Measurements from ENCODE around the gene FOSB. TPM values are rescaled to one million over a fixed set of nuclear protein-coding genes. Genes with fewer than 3 reads are reported as not detected.
A peak's percentile ranks its signal among the peaks of the same experiment; 100 is the strongest.

FOSB gene
- polyA plus RNA-seq, 3 donors, result 24.5 to 89.1 (median 81.2) TPM

- DNase-seq (ENCODE audit: extremely low read depth in 1 of 11, low read depth in 9 of 11, low spot score in 4 of 11), result no peak
These were observed 10.0 kb upstream of the FOSB start for GRCh38 chr19:45457776-45458175.

- DNase-seq (ENCODE audit: extremely low read depth in 1 of 11, low read depth in 9 of 11, low spot score in 4 of 11), result no peak
These were observed 6.9 kb upstream of the FOSB start for GRCh38 chr19:45460807-45461347.

- no peak for DNase-seq (ENCODE audit: extremely low read depth in 1 of 11, low read depth in 9 of 11, low spot score in 4 of 11)
These were observed 5.6 kb upstream of the FOSB start for GRCh38 chr19:45462174-45462573.

- DNase-seq (ENCODE audit: extremely low read depth in 1 of 11, low read depth in 9 of 11, low spot score in 4 of 11), result no peak
These were observed 4.6 kb upstream of the FOSB start for GRCh38 chr19:45463241-45463640.

- no peak for DNase-seq (ENCODE audit: extremely low read depth in 1 of 11, low read depth in 9 of 11, low spot score in 4 of 11)
These were observed 3.5 kb upstream of the FOSB start for GRCh38 chr19:45464274-45464673.

- no peak for DNase-seq (ENCODE audit: extremely low read depth in 1 of 11, low read depth in 9 of 11, low spot score in 4 of 11)
These were observed 2.8 kb upstream of the FOSB start for GRCh38 chr19:45464852-45465441.

DNA sequence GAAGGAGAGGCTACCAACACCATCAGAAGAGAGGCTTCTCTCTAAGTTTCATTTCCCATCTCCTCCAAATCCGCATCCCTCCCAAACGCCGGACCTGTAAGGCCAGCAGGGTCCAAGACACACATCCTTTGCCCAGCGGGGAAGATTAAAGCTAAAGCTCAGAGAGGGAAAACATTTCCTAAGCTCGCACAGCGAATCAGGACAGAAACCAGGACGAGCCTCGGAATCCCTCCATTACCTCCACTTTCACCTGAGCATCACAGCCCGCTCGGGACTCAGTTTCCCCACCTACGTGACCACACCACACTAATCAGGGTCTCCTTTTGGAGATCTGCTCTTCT, 711 bp upstream of the FOSB start:
- no peak for DNase-seq (ENCODE audit: extremely low read depth in 1 of 11, low read depth in 9 of 11, low spot score in 4 of 11)

- DNase-seq (ENCODE audit: extremely low read depth in 1 of 11, low read depth in 9 of 11, low spot score in 4 of 11), result no peak
These were observed 409 bp downstream of the FOSB start for GRCh38 chr19:45468159-45468651.

- no peak for DNase-seq (ENCODE audit: extremely low read depth in 1 of 11, low read depth in 9 of 11, low spot score in 4 of 11)
These were observed 971 bp downstream of the FOSB start for GRCh38 chr19:45468803-45469131.

GRCh38 chr19:45469132-45469944, 1.5 kb downstream of the FOSB start:
- peak in 7 of 11 donors; percentile 84 to 90 (median 86) for DNase-seq (ENCODE audit: extremely low read depth in 1 of 11, low read depth in 9 of 11, low spot score in 4 of 11)

GRCh38 chr19:45469945-45470761, 2.4 kb downstream of the FOSB start:
- DNase-seq (ENCODE audit: extremely low read depth in 1 of 11, low read depth in 9 of 11, low spot score in 4 of 11), result no peak

DNA sequence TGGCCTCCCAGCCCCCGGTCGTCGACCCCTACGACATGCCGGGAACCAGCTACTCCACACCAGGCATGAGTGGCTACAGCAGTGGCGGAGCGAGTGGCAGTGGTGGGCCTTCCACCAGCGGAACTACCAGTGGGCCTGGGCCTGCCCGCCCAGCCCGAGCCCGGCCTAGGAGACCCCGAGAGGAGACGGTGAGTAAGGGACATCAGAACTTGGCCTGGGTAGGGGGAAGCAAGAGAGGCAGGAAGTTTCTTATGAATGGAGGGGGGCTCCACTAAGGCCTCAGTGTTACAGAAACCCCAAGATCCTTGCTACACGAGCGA, 2.9 kb downstream of the FOSB start:
- no peak for DNase-seq (ENCODE audit: extremely low read depth in 1 of 11, low read depth in 9 of 11, low spot score in 4 of 11)

DNA sequence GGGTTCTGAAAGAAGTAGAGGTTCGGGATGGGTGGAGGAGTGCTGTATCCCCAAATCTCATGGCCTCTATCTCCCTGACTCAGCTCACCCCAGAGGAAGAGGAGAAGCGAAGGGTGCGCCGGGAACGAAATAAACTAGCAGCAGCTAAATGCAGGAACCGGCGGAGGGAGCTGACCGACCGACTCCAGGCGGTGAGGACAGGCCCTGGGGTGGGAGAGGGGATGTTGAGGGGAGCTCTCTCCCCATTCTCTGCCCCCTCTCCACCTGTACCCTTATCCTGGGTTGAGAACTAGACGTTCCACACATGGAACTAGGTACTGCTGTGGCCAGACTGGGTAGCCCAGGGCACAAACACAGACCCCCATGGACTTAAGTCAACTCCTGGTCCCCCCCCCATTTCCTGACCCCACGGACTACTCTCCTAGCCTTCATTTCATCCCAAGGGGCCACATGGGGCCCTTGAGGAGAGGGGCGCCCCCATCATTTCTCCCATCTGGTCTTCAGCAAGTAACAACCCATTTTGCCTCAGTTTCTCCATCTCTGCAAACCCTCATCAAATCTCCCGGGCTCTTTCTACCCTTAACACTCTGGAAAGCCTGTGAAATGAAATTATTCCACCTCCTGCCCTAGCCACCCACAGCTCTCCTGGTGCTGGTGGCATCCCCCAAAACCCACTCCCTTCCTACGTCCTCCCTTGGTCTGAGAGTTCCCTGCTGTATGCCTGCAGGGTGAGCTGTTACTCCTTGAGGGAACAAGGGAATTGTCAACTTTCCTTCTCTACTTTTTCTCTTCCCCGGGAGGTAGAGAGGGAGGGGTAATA, 3.5 kb downstream of the FOSB start:
- no peak for DNase-seq (ENCODE audit: extremely low read depth in 1 of 11, low read depth in 9 of 11, low spot score in 4 of 11)

DNA sequence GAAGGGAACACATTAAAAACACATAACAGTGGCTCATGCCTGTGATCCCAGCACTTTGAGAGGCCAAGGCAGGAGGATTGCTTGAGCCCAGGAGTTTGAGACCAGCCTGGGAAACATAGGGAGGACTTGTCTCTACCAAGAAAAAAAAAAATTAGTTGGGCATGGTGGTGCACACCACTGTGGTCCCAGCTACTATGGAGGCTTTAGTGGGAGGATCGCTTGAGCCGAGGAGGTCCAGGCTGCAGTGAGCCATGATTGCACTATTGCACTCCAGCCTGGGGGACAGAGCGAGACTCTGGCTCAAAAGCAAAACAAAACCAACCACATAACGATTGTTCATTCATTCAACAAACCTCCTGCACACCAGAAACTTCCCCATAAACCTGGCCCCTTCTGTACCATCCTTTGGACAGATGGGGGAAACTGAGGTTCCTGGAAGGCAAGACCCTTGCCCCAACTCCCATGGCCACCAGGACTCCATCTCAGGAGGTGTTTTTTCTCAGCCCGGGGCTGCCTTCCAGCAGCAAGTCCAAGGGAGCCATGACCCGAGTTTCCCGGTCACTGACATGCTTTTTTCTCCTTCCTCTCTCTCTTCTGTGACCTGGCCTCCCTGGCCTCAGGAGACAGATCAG, 4.3 kb downstream of the FOSB start:
- DNase-seq (ENCODE audit: extremely low read depth in 1 of 11, low read depth in 9 of 11, low spot score in 4 of 11), result no peak

GRCh38 chr19:45472563-45473366, 5.0 kb downstream of the FOSB start:
- DNase-seq (ENCODE audit: extremely low read depth in 1 of 11, low read depth in 9 of 11, low spot score in 4 of 11), result no peak

- no peak for DNase-seq (ENCODE audit: extremely low read depth in 1 of 11, low read depth in 9 of 11, low spot score in 4 of 11)
These were observed 5.5 kb downstream of the FOSB start for GRCh38 chr19:45473367-45473681.

- DNase-seq (ENCODE audit: extremely low read depth in 1 of 11, low read depth in 9 of 11, low spot score in 4 of 11), result no peak
These were observed 6.1 kb downstream of the FOSB start for GRCh38 chr19:45473682-45474605.
